NOMO-1 treated with dmso at 0.1 percent for 144 hours (cell line): ENCODE data around the gene MUC6.
A peak's percentile ranks its signal among the peaks of the same experiment; 100 is the strongest.

Source experiments
- DNase-seq: peaks from one replicate; lab custom pipeline; 2025; ENCODE audit not compliant: unreplicated experiment; lab: John Stamatoyannopoulos, UW

The MUC6 gene

DNA sequence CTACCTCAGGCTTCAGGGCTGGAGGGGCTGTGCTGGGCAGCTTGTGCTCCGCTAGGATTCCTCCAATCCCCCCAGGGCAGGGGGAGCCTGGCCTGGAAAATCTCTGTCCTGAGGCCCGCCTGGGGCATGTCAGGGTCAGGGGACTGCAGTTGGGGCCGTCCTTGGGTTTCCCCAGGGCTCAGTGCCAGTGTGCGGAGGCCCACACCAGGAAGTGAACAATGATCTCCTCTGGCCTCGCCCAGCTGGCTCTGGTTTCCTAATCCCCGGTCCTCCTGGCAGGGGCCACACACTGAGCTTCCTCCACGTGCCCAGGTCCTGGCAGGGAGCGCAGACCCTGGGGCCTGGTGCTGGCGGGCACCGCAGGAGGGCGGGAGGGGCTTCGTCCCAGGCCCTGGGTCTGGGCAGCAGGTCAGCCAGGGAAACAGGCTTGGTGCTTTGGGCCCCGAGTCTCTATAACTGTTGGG, 36.8 kb upstream of the MUC6 start:
- DNase-seq, result peak; percentile 35

GRCh38 chr11:1072821-1073231, 36.3 kb upstream of the MUC6 start:
- DNase-seq, result no peak

DNA sequence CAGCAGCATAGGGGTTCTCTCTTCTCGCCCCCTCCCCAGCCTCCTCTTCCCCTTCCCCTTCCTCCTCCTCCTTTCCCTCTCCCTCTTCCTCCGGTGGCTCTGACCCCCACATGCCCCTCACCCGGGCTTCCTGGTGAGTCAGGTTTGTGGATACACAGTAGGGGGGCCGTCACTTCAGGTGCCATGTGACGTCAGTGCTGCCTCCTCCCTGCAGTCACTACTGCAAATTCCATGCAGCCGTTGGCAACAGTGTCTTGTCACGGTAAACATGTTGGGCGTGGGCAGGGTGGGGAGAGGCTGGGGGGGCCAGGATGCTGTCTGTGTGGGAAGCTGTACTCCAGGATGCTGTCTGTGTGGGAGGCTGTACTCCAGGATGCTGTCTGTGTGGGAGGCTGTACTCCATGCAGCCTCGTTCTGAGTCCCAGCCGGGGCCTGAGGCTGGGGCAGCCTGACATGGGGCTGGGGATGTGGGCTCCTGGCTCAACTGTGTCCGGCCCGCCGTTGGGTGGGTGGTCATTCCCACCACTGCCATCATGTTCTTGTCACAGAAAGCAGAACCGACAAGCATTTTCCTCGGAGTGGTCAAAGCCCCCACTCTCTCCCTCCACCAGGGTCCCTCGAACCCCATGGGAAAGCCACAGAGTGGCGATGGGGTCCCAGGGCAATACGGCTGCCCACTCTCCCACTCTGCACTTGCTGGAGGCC, 35.8 kb upstream of the MUC6 start:
- DNase-seq, result no peak

DNA sequence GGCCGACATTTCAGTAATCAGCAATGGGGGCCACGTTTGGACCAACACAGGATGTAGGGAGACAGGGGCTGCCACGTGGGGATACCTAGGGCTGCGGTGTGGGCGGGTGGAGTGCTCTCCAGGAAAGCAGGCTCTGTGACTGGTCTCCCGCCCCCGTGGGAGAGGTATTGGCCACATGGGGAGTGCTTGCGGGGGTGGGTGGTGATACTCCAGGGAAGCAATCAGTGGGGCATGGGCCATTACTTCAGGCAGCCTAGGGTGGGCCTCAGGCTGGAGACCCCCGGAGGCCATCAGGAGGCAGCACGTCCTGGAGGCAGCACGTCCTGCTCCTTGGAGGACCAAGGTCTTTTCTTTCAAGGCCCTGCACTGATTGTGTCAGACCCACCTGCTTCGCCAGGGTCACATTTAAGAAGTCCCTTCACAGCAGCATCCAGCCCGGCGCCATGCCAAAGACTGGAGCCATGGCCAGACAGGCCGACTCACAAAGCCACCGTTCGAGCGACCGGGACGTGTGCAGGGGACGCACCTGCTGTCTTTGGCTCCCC, 35.1 kb upstream of the MUC6 start:
- no peak for DNase-seq

DNA sequence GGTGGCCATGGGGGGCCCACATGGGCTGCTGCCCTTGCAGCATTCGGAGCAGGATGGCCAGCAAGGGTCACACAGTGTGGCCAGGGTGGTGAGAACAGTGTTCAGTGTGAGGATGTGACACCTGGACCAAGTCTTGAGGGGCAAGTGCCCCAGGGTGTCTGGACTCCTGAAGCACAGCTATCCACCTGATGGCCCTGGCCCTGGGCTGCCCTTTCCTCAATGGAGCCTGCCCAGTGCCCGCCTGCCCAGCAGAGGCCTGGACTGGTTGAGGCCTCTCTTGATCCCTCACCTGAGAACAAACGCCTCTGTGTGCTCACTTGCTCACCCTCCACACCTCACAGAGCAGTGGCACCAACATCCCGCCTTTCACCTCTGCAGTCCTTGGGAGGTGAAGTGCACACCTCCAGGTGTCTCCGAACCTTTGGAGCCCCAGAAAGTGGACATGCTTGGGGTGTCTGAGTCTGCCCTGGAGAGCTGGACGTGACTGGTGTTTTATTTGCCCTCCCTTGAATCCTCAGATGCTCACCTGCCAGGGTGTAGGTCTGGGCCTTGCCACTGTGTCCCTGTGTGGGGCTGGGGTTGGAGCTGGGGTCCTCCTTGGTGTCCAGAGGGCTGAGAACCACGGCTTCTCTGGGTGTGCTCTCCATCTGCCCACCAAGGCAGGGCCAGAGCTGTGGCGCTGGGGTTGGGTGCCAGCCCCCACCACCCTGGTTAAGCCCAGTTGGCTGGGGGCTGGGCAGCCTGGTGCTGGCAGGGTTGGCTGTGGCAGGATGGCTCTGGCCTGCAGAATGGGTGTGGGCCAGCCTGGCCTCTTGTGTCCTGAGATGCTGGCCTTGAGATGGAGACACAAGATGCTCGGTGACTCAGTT, 34.3 kb upstream of the MUC6 start:
- no peak for DNase-seq

DNA sequence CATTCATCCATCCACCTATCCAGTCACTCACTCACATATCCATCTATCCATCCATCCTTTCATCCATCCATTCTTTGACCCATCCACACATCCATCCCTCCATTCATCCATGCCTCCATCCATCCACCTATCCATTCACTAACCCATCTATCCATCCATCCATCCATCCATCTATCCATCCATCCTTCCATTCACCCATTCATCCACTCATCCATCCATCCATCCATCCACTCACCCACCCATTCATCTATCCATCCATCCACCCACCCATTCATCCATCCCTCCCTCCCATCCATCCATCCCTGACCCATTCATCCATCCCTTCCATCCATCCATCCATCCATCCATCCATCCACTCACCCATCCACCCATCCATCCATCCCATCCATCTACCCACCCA, 33.2 kb upstream of the MUC6 start:
- DNase-seq, result no peak

DNA sequence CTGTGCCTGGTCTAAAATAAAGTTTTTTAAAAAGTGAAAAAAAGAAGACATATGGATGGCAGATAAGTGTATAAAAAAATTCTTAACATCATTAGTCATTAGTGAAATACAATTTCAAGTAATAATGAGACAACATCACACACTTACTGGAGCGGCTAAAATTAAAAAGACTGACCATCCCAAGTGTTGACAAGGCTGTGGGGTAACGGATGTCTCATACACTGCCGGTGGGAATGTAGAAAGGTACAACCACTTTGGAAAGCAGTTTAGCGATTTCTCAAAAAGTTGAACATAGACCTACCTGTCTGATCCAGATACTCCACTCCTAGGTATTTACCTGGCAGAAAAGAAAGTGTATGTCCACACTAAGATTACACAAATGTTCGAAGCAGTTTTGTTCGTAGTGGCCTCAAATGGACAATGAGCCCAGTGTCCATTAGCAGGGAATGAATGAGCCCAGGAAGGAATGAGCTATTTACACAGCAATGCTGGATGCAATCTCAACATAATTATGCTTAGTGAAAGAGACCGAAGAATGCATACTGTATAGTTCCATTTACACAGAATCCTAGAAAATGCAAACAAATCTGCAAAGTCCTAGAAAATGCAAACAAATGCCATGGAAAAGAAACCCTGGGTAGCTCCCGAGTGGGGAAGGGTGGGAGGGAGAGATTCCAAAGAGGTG, 31.4 kb upstream of the MUC6 start:
- DNase-seq, result no peak

GRCh38 chr11:1064167-1064566, 27.6 kb upstream of the MUC6 start:
- peak; percentile 53 for DNase-seq

DNA sequence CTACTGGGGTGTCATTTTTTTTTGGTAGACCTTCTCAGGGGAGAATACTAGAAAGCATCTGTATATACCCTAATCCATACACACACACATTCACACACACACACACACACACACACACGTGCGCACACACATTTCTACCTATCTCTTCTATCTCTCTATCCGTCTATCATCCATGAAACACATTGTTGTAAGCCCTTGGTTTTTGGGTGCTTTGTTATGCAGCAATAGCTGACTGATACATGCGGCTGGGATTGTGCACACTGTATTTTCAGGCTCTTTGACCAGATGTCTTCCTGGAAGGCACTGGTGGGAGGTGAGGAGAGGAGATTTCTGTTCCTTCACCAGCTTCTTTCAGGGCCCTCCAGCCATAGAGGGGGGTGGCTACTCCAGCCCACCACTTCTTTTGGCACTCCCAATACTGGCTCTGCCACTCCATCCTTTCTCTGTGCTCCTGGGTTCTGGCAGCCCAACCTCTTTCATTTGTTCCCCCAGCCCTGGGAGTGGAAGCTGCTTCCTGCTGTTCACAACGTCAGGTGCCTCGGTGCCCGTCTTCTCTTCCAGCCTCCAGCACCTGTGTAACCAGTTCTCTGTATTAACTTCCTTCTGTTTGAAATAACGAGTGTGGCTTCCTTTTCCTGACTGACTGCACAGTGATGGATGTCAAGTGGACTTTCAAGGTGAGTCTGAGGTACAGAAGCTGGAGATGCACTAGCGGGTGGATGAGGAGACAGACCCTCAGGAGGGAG, 25.7 kb upstream of the MUC6 start:
- no peak for DNase-seq

- no peak for DNase-seq
Measured at GRCh38 chr11:1060852-1061616, 24.5 kb upstream of the MUC6 start.

DNA sequence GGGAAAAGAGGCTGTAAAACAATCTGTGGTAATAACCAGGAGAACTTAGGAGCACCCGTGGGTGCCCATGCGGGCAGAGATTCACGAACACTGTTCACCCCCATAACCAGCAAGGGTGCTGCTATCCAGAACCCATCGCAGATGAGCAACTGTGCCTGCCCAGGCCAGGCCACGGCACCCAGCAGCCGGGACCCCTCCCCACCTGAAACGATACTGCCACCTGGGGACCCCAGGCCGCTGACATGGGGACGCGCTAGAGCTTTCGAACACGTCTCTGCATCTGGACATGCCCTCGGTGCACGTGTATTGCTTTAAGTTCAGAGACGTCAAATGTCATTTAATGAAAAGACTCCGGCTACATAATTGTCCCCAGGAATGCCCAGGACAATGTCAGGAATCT, 23.9 kb upstream of the MUC6 start:
- no peak for DNase-seq

GRCh38 chr11:1059759-1060158, 23.2 kb upstream of the MUC6 start:
- DNase-seq, result no peak

- no peak for DNase-seq
Measured at GRCh38 chr11:1057806-1058205, 21.3 kb upstream of the MUC6 start.

GRCh38 chr11:1055990-1056771, 19.7 kb upstream of the MUC6 start:
- DNase-seq, result no peak

DNA sequence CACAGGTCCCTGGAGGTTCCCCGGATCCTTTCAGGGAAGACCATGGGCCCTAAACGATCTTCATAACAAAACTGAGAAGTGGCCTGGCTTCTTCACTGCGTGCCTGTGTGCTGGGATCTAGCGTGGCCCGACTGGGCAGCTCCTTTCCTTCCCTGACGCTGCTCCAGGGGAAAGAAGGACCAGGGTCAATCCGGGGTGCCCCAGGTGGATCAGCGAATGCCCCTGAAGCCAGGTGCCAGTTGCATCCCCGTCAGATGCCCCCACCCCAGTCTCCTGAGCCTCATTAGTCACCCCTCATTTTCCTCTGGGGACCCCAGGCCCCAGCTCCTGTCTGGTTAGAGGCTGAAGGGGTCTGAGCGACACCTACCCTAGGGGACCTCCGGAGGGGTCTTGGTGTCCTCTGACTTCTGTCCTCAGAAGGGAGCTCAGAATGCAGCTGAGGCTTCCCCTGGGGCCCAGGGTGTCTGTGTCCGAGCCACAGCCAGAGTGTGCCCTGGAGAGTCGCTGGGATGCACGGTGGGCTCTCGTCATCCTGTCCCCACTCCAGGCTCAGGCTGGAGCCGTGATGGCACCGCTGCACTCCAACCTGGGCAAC, 18.7 kb upstream of the MUC6 start:
- no peak for DNase-seq

- DNase-seq, result no peak
Measured at GRCh38 chr11:1054143-1055108, 17.9 kb upstream of the MUC6 start.

DNA sequence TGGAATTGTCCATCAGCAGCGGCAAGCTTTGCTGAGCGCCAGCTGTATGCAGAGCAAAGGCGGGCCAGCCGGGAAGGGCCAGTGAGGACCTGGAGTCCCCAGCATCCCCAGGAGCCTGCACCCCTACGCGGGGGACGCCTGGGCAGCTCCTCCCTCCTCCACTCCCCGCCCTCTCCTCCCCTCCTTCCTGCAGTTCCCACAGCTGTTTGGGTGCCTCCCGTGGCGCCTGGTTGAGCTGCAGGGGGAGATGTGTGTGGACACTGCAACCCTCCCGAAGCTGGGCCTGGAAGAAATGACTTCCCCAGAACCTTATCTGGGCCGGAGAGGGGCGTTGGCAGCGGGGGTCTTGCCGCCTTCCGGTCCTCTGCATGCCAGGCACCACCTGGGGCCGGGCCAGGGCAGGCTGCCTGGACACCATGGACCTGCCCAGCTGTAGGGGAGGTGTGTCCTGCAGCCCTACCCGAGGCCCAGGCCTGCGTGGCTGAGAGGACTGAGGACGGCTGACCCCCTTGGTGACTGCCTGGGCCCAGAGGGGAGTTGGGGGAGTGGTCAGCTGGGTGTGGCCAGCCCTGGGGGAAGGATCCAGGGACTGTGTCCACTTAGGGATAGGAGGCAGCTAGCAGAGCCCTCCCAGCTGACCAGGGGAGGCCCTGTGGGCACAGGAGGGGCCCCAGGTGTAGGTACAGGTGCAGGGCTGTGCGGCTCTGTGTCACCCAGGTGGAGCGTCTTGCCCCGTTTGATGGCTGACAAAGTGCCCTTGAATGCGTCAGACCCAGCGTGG, 16.8 kb upstream of the MUC6 start:
- no peak for DNase-seq
